Measurements from ENCODE around the gene PKP2.
A peak's percentile ranks its signal among the peaks of the same experiment; 100 is the strongest.

The PKP2 gene

GRCh38 chr12:32896432-32897280 lies at the start of gene PKP2:
PKP2 (minus strand) TSS chr12:32896777; CDS start chr12:32896731, 46 bp downstream.
- peak in 17 of 56 donors; percentile 2 to 58 (median 28) for DNase-seq

- no peak for DNase-seq
Observed at GRCh38 chr12:32944195-32944594, 47.6 kb upstream of the PKP2 start.

GRCh38 chr12:32939801-32940200 lies 43.2 kb upstream of the PKP2 start:
- no peak for DNase-seq

- DNase-seq = no peak
Observed at GRCh38 chr12:32926963-32927362, 30.4 kb upstream of the PKP2 start.

GRCh38 chr12:32926356-32926755 lies 29.8 kb upstream of the PKP2 start:
- DNase-seq = no peak

- DNase-seq = no peak
Observed at GRCh38 chr12:32922546-32923297, 26.1 kb upstream of the PKP2 start.

- DNase-seq = peak in 1 of 56 donors; percentile 2
Observed at GRCh38 chr12:32921397-32921796, 24.8 kb upstream of the PKP2 start.

GRCh38 chr12:32920506-32921085 lies 24.0 kb upstream of the PKP2 start:
- no peak for DNase-seq

- peak in 2 of 56 donors; percentile 16 to 30 for DNase-seq
Observed at GRCh38 chr12:32918890-32919801, 22.6 kb upstream of the PKP2 start.

GRCh38 chr12:32917094-32917611 lies 20.6 kb upstream of the PKP2 start:
- no peak for DNase-seq

GRCh38 chr12:32907898-32908476 lies 11.4 kb upstream of the PKP2 start:
- DNase-seq = no peak

GRCh38 chr12:32907166-32907565 lies 10.6 kb upstream of the PKP2 start:
- no peak for DNase-seq

- DNase-seq = no peak
Observed at GRCh38 chr12:32906399-32907165, 10.0 kb upstream of the PKP2 start.

- no peak for DNase-seq
Observed at GRCh38 chr12:32903763-32904162, 7.2 kb upstream of the PKP2 start.

GRCh38 chr12:32903318-32903717 lies 6.7 kb upstream of the PKP2 start:
- DNase-seq = no peak

GRCh38 chr12:32902287-32902997 lies 5.9 kb upstream of the PKP2 start:
- no peak for DNase-seq

GRCh38 chr12:32901553-32901952 lies 5.0 kb upstream of the PKP2 start:
- no peak for DNase-seq

- DNase-seq = no peak
Observed at GRCh38 chr12:32897687-32898573, 1.4 kb upstream of the PKP2 start.
